K562 (cell line): Measurements from ENCODE around the gene TBL1XR1. TPM values are rescaled to one million over a fixed set of nuclear protein-coding genes. Genes with fewer than 3 reads are reported as not detected.

Source experiments
- CBX3 ChIP-seq, 2 experiments: IDR thresholded peaks; 1 replicate in 1 of 2; 2 replicates in 1 of 2; pipeline ENCODE4 v1.6.1; 2012; ENCODE audit warnings: inconsistent platforms in 2 of 2, low read length in 2 of 2, borderline replicate concordance in 1 of 2, control low read depth in 1 of 2
- ELF2 ChIP-seq: fragments of 250-450 bp; sonication (Bioruptor Pico); IDR thresholded peaks from 2 replicates; pipeline ENCODE4 v1.5.0; 2021; ENCODE audit warnings: mild to moderate bottlenecking
- EP400 ChIP-seq: fragments of 450-650 bp; IDR thresholded peaks from 2 replicates; pipeline ENCODE4 v1.6.1; 2017; ENCODE audit warnings: antibody characterized with exemption, mild to moderate bottlenecking, moderate library complexity
- FUS ChIP-seq: fragments of 200-400 bp; formaldehyde crosslinking; optimal IDR thresholded peaks from 2 replicates; pipeline ENCODE3; 2017; ENCODE audit warnings: low read depth, low read length
- KLF16 ChIP-seq: IDR thresholded peaks from 2 replicates; pipeline ENCODE4 v1.6.1; 2016; ENCODE audit warnings: antibody characterized with exemption
- MEF2A ChIP-seq: IDR thresholded peaks from 2 replicates; pipeline ENCODE4 v1.6.1; 2011; ENCODE audit warnings: low read depth, mild to moderate bottlenecking, low read length, moderate library complexity; ENCODE audit not compliant: control insufficient read depth
- NELFE ChIP-seq: IDR thresholded peaks from 2 replicates; pipeline ENCODE4 v1.6.1; 2011; ENCODE audit warnings: mild to moderate bottlenecking; ENCODE audit not compliant: insufficient read depth, insufficient read length
- NFE2 ChIP-seq: IDR thresholded peaks from 2 replicates; pipeline ENCODE4 v1.6.1; 2014; ENCODE audit warnings: antibody characterized with exemption, low read depth
- POLR3G ChIP-seq: IDR thresholded peaks from 2 replicates; pipeline ENCODE4 v1.6.1; 2011; ENCODE audit not compliant: insufficient read length, insufficient replicate concordance; ENCODE audit errors: extremely low read depth
- TCF3 ChIP-seq: sonication (generic); formaldehyde crosslinking; IDR thresholded peaks from 2 replicates; pipeline ENCODE4 v1.4.0; 2020; ENCODE audit warnings: mild to moderate bottlenecking, missing genetic modification reagents
- THRB ChIP-seq: fragments of 450-650 bp; formaldehyde crosslinking; conservative IDR thresholded peaks from 2 replicates; pipeline ENCODE4 v1.4.0; 2022; ENCODE audit warnings: mild to moderate bottlenecking, missing genetic modification characterization
- ZNF584 ChIP-seq: fragments of 200-800 bp; sonication (Bioruptor generic); IDR thresholded peaks from 2 replicates; pipeline ENCODE4 v1.6.1; 2016; ENCODE audit warnings: low read depth, mild to moderate bottlenecking, missing genetic modification characterization, missing compliant biosample characterization
- polyA plus RNA-seq, 8 experiments: library from polyadenylated mRNA; depleted of rRNA in 4 of 8; stranded (reverse) in 5 of 8; unstranded in 3 of 8; fragments of >200 nt; fragmentation: Nextera tagmentation in 2 of 8; fragmentation: Illumina TruSeq in 1 of 8; extraction: Ambion mirVana in 2 of 8; extraction: Trizol in 1 of 8; gene quantifications; 2 replicates each; pipeline versions ENCODE4 v1.2.1 to v1.2.3, GENCODE V29; 2011 to 2014; ENCODE audit warnings: inconsistent platforms in 1 of 8, missing spikeins in 1 of 8
- total RNA-seq, 7 experiments: library from RNA; depleted of rRNA in 6 of 7; stranded (reverse); fragments of >200 nt in 6 of 7; fragmentation: Illumina TruSeq in 2 of 7; extraction: Trizol in 2 of 7; gene quantifications; 2 replicates each; pipeline versions ENCODE4 v1.2.1 to v1.2.3, GENCODE V29; 2011 to 2021; ENCODE audit warnings: low replicate concordance in 1 of 7
- TF ChIP-seq, protein P1 (sequence below): fragments of 450-650 bp; IDR thresholded peaks from 2 replicates; pipeline ENCODE4 v1.6.1; 2016; ENCODE audit warnings: low read depth, mild to moderate bottlenecking, moderate library complexity

Gene TBL1XR1
- total and polyA plus RNA-seq, 9 of the 15 experiments (the other 6 are each of a cell fraction or from before 2014, with no cell fraction given) = 19.6 to 171 (median 83.3) TPM

DNA sequence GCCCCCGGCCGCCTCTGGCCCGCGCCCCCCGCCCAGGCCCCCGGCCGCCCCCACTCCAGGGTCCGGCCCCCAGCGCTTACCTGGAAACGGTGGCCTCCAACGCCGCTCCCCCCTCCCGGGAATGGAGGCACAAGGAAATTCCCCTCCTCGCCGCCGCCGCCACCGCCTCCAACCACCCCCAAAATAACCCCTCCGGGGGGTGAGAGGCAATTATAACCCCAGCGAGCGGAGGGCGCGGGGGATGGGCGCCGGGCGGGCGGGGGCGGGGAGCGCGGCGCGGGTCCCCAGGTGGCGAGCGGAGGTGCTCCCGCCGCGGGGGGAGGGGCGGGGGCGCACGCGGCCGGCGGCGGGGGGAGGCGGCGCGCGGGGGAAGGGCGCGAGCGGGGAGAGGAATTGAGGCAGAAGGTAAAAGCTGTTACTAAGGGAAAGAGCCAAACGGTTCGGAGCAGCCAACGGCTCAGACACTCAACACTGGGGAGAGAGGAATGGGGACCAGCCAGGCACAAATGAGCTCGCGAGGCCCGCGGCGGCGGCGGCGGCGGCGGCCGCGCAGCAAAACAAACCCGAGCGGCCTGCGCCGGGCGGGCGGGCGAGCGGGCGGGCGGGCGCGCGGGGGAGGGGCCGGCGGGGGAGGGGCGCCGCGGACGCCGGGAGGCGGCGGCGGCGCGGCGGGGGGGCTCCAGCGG is at the start of gene TBL1XR1 (continued):
- TF ChIP-seq NELFE (no peak), ELF2 (CRISPR knock-in tag) (no peak), POLR3G (no peak), NFE2 (peak; percentile 52; the same call in 1 of the 2 replicates), CBX3 (IDR thresholded peaks at IDR 0.05; ENCODE audit: borderline replicate concordance in 1 of 2, low read length in 2 of 2) (no peak), EP400 (no peak), TCF3 (CRISPR knock-in tag) (no peak; the same call in 1 of the 2 replicates), FUS (no peak), THRB (CRISPR knock-in tag) (no peak), KLF16 (no peak), ZNF584 (no peak), MEF2A (peak; percentile 53; the same call in 1 of the 2 replicates)
- TF ChIP-seq, protein P1, sequence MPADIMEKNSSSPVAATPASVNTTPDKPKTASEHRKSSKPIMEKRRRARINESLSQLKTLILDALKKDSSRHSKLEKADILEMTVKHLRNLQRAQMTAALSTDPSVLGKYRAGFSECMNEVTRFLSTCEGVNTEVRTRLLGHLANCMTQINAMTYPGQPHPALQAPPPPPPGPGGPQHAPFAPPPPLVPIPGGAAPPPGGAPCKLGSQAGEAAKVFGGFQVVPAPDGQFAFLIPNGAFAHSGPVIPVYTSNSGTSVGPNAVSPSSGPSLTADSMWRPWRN = no peak
